ENCODE results near the gene NELL1.

Gene NELL1

DNA sequence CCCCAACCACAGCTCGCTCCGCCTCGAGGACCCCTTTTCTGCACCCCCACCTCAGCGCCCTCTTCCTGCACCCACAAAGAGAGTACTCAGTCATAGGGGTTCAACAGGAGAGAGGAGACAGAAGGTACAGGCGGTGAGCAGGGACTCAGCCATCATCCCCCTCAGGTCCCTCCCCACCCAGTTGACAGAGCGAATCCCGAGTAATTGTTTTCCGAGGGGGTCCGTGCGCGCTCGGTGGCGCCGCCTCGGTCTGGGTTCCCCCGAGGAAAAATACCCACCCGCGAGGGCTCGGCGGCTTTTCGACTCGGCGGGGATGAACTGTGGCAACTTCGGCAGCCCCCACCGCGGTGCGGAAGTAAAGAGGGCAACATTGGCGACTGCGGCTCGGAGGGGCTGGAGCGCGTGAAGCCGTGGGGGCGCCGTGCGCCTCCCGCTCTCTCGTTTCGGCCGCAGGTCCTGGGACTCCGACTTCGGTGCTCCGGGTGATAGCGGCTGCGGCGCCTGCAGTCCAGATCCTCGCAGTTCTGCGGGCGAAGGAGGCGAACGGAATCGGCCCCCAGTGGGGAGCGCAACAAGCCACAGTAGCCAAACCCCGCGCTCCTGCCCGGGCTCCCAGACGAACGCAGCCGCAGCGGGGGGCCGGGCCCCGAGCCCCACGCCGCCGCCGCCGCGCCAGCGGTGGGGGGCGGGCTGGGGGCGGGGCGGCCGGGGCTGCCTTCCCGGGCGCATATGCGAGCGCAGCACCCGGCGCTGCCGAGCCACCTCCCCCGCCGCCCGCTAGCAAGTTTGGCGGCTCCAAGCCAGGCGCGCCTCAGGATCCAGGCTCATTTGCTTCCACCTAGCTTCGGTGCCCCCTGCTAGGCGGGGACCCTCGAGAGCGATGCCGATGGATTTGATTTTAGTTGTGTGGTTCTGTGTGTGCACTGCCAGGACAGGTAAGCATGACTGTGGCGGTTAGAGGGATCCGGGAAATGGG is at the start of gene NELL1:
Gene NELL1 (plus strand): TSS at position 743 of the 976 bp plus-strand sequence.
- ATAC-seq: no peak
- TF ChIP-seq, protein P1, sequence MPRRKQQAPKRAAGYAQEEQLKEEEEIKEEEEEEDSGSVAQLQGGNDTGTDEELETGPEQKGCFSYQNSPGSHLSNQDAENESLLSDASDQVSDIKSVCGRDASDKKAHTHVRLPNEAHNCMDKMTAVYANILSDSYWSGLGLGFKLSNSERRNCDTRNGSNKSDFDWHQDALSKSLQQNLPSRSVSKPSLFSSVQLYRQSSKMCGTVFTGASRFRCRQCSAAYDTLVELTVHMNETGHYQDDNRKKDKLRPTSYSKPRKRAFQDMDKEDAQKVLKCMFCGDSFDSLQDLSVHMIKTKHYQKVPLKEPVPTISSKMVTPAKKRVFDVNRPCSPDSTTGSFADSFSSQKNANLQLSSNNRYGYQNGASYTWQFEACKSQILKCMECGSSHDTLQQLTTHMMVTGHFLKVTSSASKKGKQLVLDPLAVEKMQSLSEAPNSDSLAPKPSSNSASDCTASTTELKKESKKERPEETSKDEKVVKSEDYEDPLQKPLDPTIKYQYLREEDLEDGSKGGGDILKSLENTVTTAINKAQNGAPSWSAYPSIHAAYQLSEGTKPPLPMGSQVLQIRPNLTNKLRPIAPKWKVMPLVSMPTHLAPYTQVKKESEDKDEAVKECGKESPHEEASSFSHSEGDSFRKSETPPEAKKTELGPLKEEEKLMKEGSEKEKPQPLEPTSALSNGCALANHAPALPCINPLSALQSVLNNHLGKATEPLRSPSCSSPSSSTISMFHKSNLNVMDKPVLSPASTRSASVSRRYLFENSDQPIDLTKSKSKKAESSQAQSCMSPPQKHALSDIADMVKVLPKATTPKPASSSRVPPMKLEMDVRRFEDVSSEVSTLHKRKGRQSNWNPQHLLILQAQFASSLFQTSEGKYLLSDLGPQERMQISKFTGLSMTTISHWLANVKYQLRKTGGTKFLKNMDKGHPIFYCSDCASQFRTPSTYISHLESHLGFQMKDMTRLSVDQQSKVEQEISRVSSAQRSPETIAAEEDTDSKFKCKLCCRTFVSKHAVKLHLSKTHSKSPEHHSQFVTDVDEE (CRISPR knock-in tag; IDR thresholded peaks at IDR 0.05): no peak
- no peak for TF ChIP-seq ZNF565 (CRISPR knock-in tag; conservative IDR thresholded peaks at IDR 0.05; ENCODE audit: low read depth)
- no peak for TF ChIP-seq ISL1 (CRISPR knock-in tag; IDR thresholded peaks at IDR 0.05)
- TF ChIP-seq ESRRG (CRISPR knock-in tag; IDR thresholded peaks at IDR 0.05): no peak
- no peak for TF ChIP-seq RARB (CRISPR knock-in tag; IDR thresholded peaks at IDR 0.05)
- TF ChIP-seq, protein P2, sequence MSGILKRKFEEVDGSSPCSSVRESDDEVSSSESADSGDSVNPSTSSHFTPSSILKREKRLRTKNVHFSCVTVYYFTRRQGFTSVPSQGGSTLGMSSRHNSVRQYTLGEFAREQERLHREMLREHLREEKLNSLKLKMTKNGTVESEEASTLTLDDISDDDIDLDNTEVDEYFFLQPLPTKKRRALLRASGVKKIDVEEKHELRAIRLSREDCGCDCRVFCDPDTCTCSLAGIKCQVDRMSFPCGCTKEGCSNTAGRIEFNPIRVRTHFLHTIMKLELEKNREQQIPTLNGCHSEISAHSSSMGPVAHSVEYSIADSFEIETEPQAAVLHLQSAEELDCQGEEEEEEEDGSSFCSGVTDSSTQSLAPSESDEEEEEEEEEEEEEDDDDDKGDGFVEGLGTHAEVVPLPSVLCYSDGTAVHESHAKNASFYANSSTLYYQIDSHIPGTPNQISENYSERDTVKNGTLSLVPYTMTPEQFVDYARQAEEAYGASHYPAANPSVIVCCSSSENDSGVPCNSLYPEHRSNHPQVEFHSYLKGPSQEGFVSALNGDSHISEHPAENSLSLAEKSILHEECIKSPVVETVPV (CRISPR knock-in tag; IDR thresholded peaks at IDR 0.05): no peak
- no peak for TF ChIP-seq SNAI2 (CRISPR knock-in tag; IDR thresholded peaks at IDR 0.05)
- TF ChIP-seq CSDC2 (CRISPR knock-in tag; IDR thresholded peaks at IDR 0.05): no peak
- TF ChIP-seq ZFP30 (CRISPR knock-in tag; IDR thresholded peaks at IDR 0.05): no peak
- TF ChIP-seq, protein P3, sequence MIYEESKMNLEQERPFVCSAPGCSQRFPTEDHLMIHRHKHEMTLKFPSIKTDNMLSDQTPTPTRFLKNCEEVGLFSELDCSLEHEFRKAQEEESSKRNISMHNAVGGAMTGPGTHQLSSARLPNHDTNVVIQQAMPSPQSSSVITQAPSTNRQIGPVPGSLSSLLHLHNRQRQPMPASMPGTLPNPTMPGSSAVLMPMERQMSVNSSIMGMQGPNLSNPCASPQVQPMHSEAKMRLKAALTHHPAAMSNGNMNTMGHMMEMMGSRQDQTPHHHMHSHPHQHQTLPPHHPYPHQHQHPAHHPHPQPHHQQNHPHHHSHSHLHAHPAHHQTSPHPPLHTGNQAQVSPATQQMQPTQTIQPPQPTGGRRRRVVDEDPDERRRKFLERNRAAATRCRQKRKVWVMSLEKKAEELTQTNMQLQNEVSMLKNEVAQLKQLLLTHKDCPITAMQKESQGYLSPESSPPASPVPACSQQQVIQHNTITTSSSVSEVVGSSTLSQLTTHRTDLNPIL (CRISPR knock-in tag; IDR thresholded peaks at IDR 0.05; ENCODE audit: low read depth): no peak

DNA sequence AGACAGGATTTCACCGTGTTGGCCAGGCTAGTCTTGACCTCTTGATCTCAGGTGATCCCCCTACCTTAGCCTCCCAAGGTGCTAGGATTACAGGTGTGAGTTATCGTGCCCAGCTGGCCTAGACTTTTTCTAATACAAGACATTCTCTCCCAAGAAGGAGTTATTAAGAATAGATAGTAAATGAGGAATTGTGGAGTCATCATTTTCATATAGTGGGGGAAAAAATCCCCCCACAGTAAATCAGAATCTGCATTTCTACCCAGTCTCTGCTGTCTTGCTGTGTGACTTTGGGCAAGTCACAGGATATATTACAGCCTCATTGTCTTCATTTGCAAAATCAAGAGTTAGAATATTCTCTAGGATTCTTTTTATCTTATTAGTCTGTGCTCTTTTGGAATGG is 48.4 kb upstream of the NELL1 start:
- TF ChIP-seq PPARA (CRISPR knock-in tag; IDR thresholded peaks at IDR 0.05; ENCODE audit: borderline replicate concordance) (no peak), OSR1 (CRISPR knock-in tag; IDR thresholded peaks at IDR 0.05) (no peak), SNAI2 (CRISPR knock-in tag; IDR thresholded peaks at IDR 0.05) (no peak), TOX (CRISPR knock-in tag; IDR thresholded peaks at IDR 0.05; ENCODE audit: borderline replicate concordance) (no peak), BACH2 (CRISPR knock-in tag; IDR thresholded peaks at IDR 0.05; ENCODE audit: borderline replicate concordance) (no peak), CSDC2 (CRISPR knock-in tag; IDR thresholded peaks at IDR 0.05) (no peak), ESRRG (CRISPR knock-in tag; IDR thresholded peaks at IDR 0.05) (no peak), ZFP30 (CRISPR knock-in tag; IDR thresholded peaks at IDR 0.05) (no peak), ZNF8 (CRISPR knock-in tag; IDR thresholded peaks at IDR 0.05) (no peak), ZNF565 (CRISPR knock-in tag; conservative IDR thresholded peaks at IDR 0.05; ENCODE audit: low read depth) (no peak), TCF4 (CRISPR knock-in tag; IDR thresholded peaks at IDR 0.05; ENCODE audit: borderline replicate concordance) (no peak), ZNF70 (CRISPR knock-in tag; IDR thresholded peaks at IDR 0.05) (no peak), ARNTL (CRISPR knock-in tag; IDR thresholded peaks at IDR 0.05; ENCODE audit: borderline replicate concordance, low read depth) (no peak), ISL1 (CRISPR knock-in tag; IDR thresholded peaks at IDR 0.05) (no peak)
- TF ChIP-seq, protein P4, sequence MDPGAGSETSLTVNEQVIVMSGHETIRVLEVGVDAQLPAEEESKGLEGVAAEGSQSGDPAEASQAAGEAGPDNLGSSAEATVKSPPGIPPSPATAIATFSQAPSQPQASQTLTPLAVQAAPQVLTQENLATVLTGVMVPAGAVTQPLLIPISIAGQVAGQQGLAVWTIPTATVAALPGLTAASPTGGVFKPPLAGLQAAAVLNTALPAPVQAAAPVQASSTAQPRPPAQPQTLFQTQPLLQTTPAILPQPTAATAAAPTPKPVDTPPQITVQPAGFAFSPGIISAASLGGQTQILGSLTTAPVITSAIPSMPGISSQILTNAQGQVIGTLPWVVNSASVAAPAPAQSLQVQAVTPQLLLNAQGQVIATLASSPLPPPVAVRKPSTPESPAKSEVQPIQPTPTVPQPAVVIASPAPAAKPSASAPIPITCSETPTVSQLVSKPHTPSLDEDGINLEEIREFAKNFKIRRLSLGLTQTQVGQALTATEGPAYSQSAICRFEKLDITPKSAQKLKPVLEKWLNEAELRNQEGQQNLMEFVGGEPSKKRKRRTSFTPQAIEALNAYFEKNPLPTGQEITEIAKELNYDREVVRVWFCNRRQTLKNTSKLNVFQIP (CRISPR knock-in tag; IDR thresholded peaks at IDR 0.05; ENCODE audit: borderline replicate concordance, low read depth): no peak
- TF ChIP-seq, protein P3 (CRISPR knock-in tag; IDR thresholded peaks at IDR 0.05; ENCODE audit: low read depth): no peak
- no peak for ATAC-seq

DNA sequence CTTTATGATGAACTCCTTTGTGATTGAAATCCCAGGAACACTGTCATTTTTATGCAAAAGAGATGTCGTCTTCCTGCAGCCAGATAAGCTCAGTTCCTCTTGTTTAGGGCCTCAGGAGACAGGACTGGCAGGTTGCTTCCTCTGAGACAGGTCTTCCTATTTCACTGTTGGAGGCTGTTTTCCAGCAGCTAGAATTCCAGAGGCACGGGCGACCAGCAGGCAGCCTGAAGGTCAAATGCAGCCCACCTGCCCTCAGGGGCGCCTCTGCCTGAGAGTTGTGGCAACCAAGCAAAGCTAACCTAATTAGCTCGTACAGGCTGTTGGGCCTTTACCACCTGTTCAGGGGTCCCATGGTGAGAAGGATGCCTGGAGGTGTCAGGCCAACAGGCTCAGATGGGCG is 47.7 kb upstream of the NELL1 start:
- no peak for ATAC-seq
- no peak for TF ChIP-seq ZNF8 (CRISPR knock-in tag; IDR thresholded peaks at IDR 0.05)
- TF ChIP-seq TOX (CRISPR knock-in tag; IDR thresholded peaks at IDR 0.05; ENCODE audit: borderline replicate concordance): no peak
- TF ChIP-seq, protein P4 (CRISPR knock-in tag; IDR thresholded peaks at IDR 0.05; ENCODE audit: borderline replicate concordance, low read depth): no peak
- no peak for TF ChIP-seq ARNTL (CRISPR knock-in tag; IDR thresholded peaks at IDR 0.05; ENCODE audit: borderline replicate concordance, low read depth)
- no peak for TF ChIP-seq ZC3H10 (CRISPR knock-in tag; IDR thresholded peaks at IDR 0.05)
- TF ChIP-seq, protein P3 (CRISPR knock-in tag; IDR thresholded peaks at IDR 0.05; ENCODE audit: low read depth): no peak
- no peak for TF ChIP-seq SNAI2 (CRISPR knock-in tag; IDR thresholded peaks at IDR 0.05)
- no peak for TF ChIP-seq ZNF565 (CRISPR knock-in tag; conservative IDR thresholded peaks at IDR 0.05; ENCODE audit: low read depth)
- no peak for TF ChIP-seq GLIS3 (CRISPR knock-in tag; IDR thresholded peaks at IDR 0.05)

Measured in SK-N-SH treated with all-trans-retinoic acid at 6 μM for 48 hours (cell line).